Smooth muscle cell (in vitro differentiated cells): ENCODE data around the gene PBX1. TPM values are rescaled to one million over a fixed set of nuclear protein-coding genes. Genes with fewer than 3 reads are reported as not detected.

Experiments
- DNase-seq: peaks from one replicate; lab custom pipeline; 2025; ENCODE audit not compliant: unreplicated experiment; lab: John Stamatoyannopoulos, UW
- H2AFZ ChIP-seq: fragments of 200-600 bp; sonication (generic); 2 replicates; pipeline ENCODE4 v1.6.0; 2016; ENCODE audit warnings: antibody characterized with exemption, low read depth, mild to moderate bottlenecking
- H3F3A ChIP-seq: fragments of 200-600 bp; sonication (generic); 2 replicates; pipeline ENCODE4 v1.6.0; 2017; ENCODE audit warnings: antibody characterized with exemption, low read depth
- H3K27ac ChIP-seq: fragments of 200-600 bp; sonication (generic); 2 replicates; pipeline ENCODE4 v1.5.1; 2016; ENCODE audit warnings: low read depth, mild to moderate bottlenecking
- H3K27me3 ChIP-seq: fragments of 200-600 bp; sonication (generic); 2 replicates; pipeline ENCODE4 v1.6.1; 2016; ENCODE audit warnings: low read depth, mild to moderate bottlenecking
- H3K36me3 ChIP-seq: fragments of 200-600 bp; sonication (generic); 2 replicates; pipeline ENCODE4 v1.5.1; 2016; ENCODE audit warnings: low read depth
- H3K4me1 ChIP-seq: fragments of 200-600 bp; sonication (generic); 2 replicates; pipeline ENCODE4 v1.5.1; 2016; ENCODE audit warnings: low read depth
- H3K4me2 ChIP-seq: fragments of 200-600 bp; sonication (generic); 2 replicates; pipeline ENCODE4 v1.6.0; 2016; ENCODE audit warnings: mild to moderate bottlenecking
- H3K4me3 ChIP-seq: fragments of 200-600 bp; sonication (generic); 2 replicates; pipeline ENCODE4 v1.5.1; 2016; ENCODE audit warnings: mild to moderate bottlenecking
- H3K79me2 ChIP-seq: fragments of 200-600 bp; sonication (generic); 2 replicates; pipeline ENCODE4 v1.6.0; 2016; ENCODE audit warnings: low read depth, mild to moderate bottlenecking
- H3K9ac ChIP-seq: fragments of 200-600 bp; sonication (generic); 2 replicates; pipeline ENCODE4 v1.6.0; 2016; ENCODE audit warnings: low read depth
- H3K9me3 ChIP-seq: fragments of 200-600 bp; sonication (generic); replicated peaks from 2 replicates; pipeline ENCODE4 v1.5.1; 2016; ENCODE audit warnings: low read depth
- H4K20me1 ChIP-seq: fragments of 200-600 bp; sonication (generic); 2 replicates; pipeline ENCODE4 v1.6.0; 2016; ENCODE audit warnings: low read depth
- CTCF ChIP-seq: fragments of 200-600 bp; sonication (generic); IDR thresholded peaks from 2 replicates; pipeline ENCODE4 v1.5.1; 2017; ENCODE audit warnings: borderline replicate concordance, mild to moderate bottlenecking, antibody characterized with exemption; ENCODE audit not compliant: insufficient read depth, poor library complexity, severe bottlenecking
- WGBS: methylation state at CpG from one replicate; pipeline ENCODE4 v1.1.7; 2016; ENCODE audit warnings: low lambda C conversion rate; 5-methylcytosine and 5-hydroxymethylcytosine counted together
- polyA plus RNA-seq: library from polyadenylated mRNA; unstranded; fragments of >200 nt; fragmentation: Nextera tagmentation; extraction: Ambion mirVana; gene quantifications from 2 replicates; pipeline ENCODE4 v1.2.1, GENCODE V29; 2016
- total RNA-seq: library from RNA; depleted of rRNA; stranded (reverse); fragments of >200 nt; gene quantifications from 2 replicates; pipeline ENCODE4 v1.2.3, GENCODE V29; 2014

PBX1 gene
- total and polyA plus RNA-seq, 2 experiments from 2014 or later: 8.1 to 70.8 TPM

GRCh38 chr1:164740000-164740526 lies 181.1 kb downstream of the PBX1 start:
- H3K36me3 ChIP-seq: no peaks in the 10 kb centered on the region
- H3K4me3 ChIP-seq: no peak overlapping the region
- H2AFZ ChIP-seq: no peak overlapping the region
- no peaks in the 10 kb centered on the region for H4K20me1 ChIP-seq
- H3K4me1 ChIP-seq: peaks cover 11% of the 10 kb centered on the region
- H3K4me2 ChIP-seq: no peak overlapping the region
- no peaks in the 10 kb centered on the region for H3K27me3 ChIP-seq
- no peaks in the 10 kb centered on the region for H3F3A ChIP-seq
- H3K79me2 ChIP-seq: peaks cover 52% of the 10 kb centered on the region
- no peaks in the 10 kb centered on the region for H3K9me3 ChIP-seq
- no peak overlapping the region for H3K27ac ChIP-seq
- no peak for TF ChIP-seq CTCF
- no peak overlapping the region for H3K9ac ChIP-seq
- WGBS: 95% methylated on average over 3 of the region's 3 CpGs
- no peak for DNase-seq

GRCh38 chr1:164742745-164743144 lies 183.8 kb downstream of the PBX1 start:
- Histone ChIP-seq H3K36me3 (no peaks in the 10 kb centered on the region), H3K27me3 (no peaks in the 10 kb centered on the region), H3K9me3 (no peaks in the 10 kb centered on the region), H3F3A (peaks cover 12% of the 10 kb centered on the region), H3K79me2 (peaks cover 58% of the 10 kb centered on the region), H3K4me2 (no peak overlapping the region), H3K4me1 (peaks cover 10% of the 10 kb centered on the region), H3K9ac (no peak overlapping the region), H3K4me3 (no peak overlapping the region), H4K20me1 (no peaks in the 10 kb centered on the region), H2AFZ (no peak overlapping the region), H3K27ac (no peak overlapping the region)
- WGBS: 96% methylated on average over 3 of the region's 3 CpGs
- DNase-seq: no peak
- no peak for TF ChIP-seq CTCF

GRCh38 chr1:164743976-164744375 lies 185.0 kb downstream of the PBX1 start:
- Histone ChIP-seq H2AFZ (no peak overlapping the region), H3K27ac (no peak overlapping the region), H4K20me1 (no peaks in the 10 kb centered on the region), H3K4me2 (no peak overlapping the region), H3K4me3 (no peak overlapping the region), H3K36me3 (no peaks in the 10 kb centered on the region), H3K9ac (no peak overlapping the region), H3K27me3 (no peaks in the 10 kb centered on the region), H3K4me1 (peaks cover 18% of the 10 kb centered on the region), H3F3A (peaks cover 16% of the 10 kb centered on the region), H3K9me3 (no peaks in the 10 kb centered on the region), H3K79me2 (peaks cover 47% of the 10 kb centered on the region)
- no peak for DNase-seq
- no peak for TF ChIP-seq CTCF
- 97% methylated on average over 2 of the region's 2 CpGs for whole genome bisulfite sequencing

- Histone ChIP-seq H3K27ac (no peak overlapping the region), H3K27me3 (no peaks in the 10 kb centered on the region), H3K4me3 (no peak overlapping the region), H4K20me1 (no peaks in the 10 kb centered on the region), H3K79me2 (peaks cover 38% of the 10 kb centered on the region), H3F3A (peaks cover 30% of the 10 kb centered on the region), H3K9ac (no peak overlapping the region), H3K4me2 (no peak overlapping the region), H3K36me3 (no peaks in the 10 kb centered on the region), H2AFZ (no peak overlapping the region), H3K4me1 (peaks cover 24% of the 10 kb centered on the region), H3K9me3 (no peaks in the 10 kb centered on the region)
- WGBS: 95% methylated on average over 5 of the region's 5 CpGs
- no peak for DNase-seq
- no peak for TF ChIP-seq CTCF
Measured at GRCh38 chr1:164745736-164746135, 186.8 kb downstream of the PBX1 start.
